Sigmoid colon (tissue), 7 donors: ENCODE results near the gene SCAMP2. TPM values are rescaled to one million over a fixed set of nuclear protein-coding genes. Genes with fewer than 3 reads are reported as not detected.
"Not testable (repeated sequence)": the region's sequence is repeated elsewhere in the genome, so short reads cannot be mapped to it uniquely, and the experiment has no call there.

ENCODE experiments used
- DNase-seq: peaks from one replicate; pipeline ENCODE4 v3.0.0-alpha.2; 2019
- H3K27ac ChIP-seq, 4 donors: fragments of 200-600 bp; sonication (generic); one replicate each; pipeline ENCODE4 v1.5.1; 2016 to 2019; ENCODE audit warnings: mild to moderate bottlenecking in 1 of 4
- H3K27me3 ChIP-seq, 3 donors: fragments of 200-600 bp; sonication (generic); one replicate each; pipeline ENCODE4 v1.5.1; 2019; ENCODE audit warnings: mild to moderate bottlenecking in 1 of 3
- H3K36me3 ChIP-seq, 4 donors: fragments of 200-600 bp; sonication (generic); one replicate each; pipeline ENCODE4 v1.5.1; 2016 to 2019
- H3K4me1 ChIP-seq, 4 donors: fragments of 200-600 bp; sonication (generic); one replicate each; pipeline ENCODE4 v1.5.1; 2017 to 2019
- H3K4me3 ChIP-seq, 4 donors: fragments of 200-600 bp; sonication (generic); one replicate each; pipeline ENCODE4 v1.5.1; 2017 to 2019; ENCODE audit warnings: mild to moderate bottlenecking in 2 of 4, moderate library complexity in 1 of 4
- H3K9me3 ChIP-seq, 4 donors: fragments of 200-600 bp in 3 of 4; sonication (generic) in 3 of 4; one replicate each; pipeline versions ENCODE4 v1.5.1 to v1.6.1; 2013 to 2019
- EP300 ChIP-seq, 4 donors: sonication (generic); formaldehyde crosslinking; IDR thresholded peaks; one replicate each; pipeline ENCODE4 v1.6.1; 2017; ENCODE audit warnings: antibody characterized with exemption in 4 of 4
- POLR2A ChIP-seq, 2 donors: fragments of 450-650 bp; IDR thresholded peaks; one replicate each; pipeline ENCODE4 v1.6.1; 2016; ENCODE audit warnings: antibody characterized with exemption in 2 of 2, mild to moderate bottlenecking in 2 of 2, moderate library complexity in 2 of 2
- POLR2AphosphoS5 ChIP-seq, 4 donors: sonication (generic); formaldehyde crosslinking; IDR thresholded peaks; one replicate each; pipeline ENCODE4 v1.6.1; 2017; ENCODE audit warnings: antibody characterized with exemption in 4 of 4
- WGBS, 2 donors: extraction: QIAGEN DNeasy Blood & Tissue Kit; methylation state at CpG; one replicate each; pipeline ENCODE4 v1.1.7; 2013; 5-methylcytosine and 5-hydroxymethylcytosine counted together
- intact Hi-C: fragments of 100-400 bp; cut with DNase I; formaldehyde crosslinking; loops from one replicate; pipeline ENCODE4 v1.15.1; 2023
- polyA plus RNA-seq, 3 donors: library from polyadenylated mRNA; stranded (reverse); fragments of 200-250 nt; gene quantifications; one replicate each; pipeline ENCODE4 v1.2.3, GENCODE V29; 2013
- total RNA-seq, 4 donors: library from RNA; depleted of rRNA; stranded (reverse); fragments of >200 nt; gene quantifications; one replicate each; pipeline ENCODE4 v1.1.0, GENCODE V29; 2016
- TF ChIP-seq, protein P1 (sequence below), 4 experiments: fragments of 450-650 bp in 3 of 4; fragments of 200-600 bp in 1 of 4; IDR thresholded peaks; one replicate each; pipeline ENCODE4 v1.5.1; 2016 to 2019; ENCODE audit warnings: antibody characterized with exemption in 4 of 4, mild to moderate bottlenecking in 3 of 4, moderate library complexity in 2 of 4
- donor health status: healthy with polysubstance abuse.
- donor health status: Bipolar disorder and iron deficiency.
- donor health status: healthy.

Gene SCAMP2
- total RNA-seq = 10 to 100 TPM; 27.8 to 37.8 (median 36.2) TPM
- 100 to 1,000 TPM in 1 of 3 donors, 10 to 100 TPM in 2; 28.7 to 131 (median 33.0) TPM for polyA plus RNA-seq

DNA sequence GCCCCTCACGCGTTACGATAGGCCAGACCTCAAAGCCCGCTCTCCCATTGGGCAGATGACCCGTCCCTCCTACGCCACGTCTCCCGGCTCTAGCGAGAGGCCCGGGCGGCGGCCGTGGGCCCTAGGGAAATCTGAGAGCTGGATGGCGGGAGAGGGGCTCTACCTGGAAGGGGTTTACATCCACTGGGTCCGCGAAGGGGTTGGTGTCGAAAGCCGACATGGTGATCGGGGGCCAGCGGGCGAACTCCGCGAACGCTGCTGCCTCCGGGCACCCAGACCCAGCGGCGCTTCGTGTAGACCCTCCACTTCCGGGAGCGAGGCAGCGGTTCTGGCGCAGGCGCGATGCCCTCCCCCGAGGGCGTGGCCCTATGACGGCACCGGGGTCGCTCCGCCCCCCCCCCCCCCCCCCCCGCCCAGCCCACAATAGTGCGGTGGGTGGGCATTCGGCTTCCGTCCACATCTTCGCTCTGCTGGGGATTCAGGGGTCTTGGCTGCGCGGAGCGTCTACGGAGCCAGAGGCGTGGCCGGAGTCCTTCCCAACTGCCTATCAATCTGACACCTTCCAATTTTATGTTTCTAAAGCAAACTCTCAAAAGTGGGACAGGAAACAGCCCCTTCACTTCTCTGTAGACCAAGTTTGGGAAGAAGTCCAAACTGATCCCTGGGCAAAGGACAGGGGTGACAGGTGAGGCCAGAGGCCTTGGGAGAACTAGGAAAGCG lies at the start of gene SCAMP2:
TSS of gene SCAMP2 (minus strand) at position 330 of the 720 bp plus-strand sequence. CDS start at position 220, 110 bp downstream.
- Histone ChIP-seq H3K9me3 (no peaks in the 10 kb centered on the region), H3K27me3 (no peaks in the 10 kb centered on the region), H3K4me1 (peaks cover 0 to 52% (median 44%) of the 10 kb centered on the region in 4 donors), H3K4me3 (peak within 1 kb of the TSS; percentile 57 to 74 (median 64)), H3K27ac (peak within 1 kb of the TSS; percentile 85 to 94 (median 88)), H3K36me3 (peaks cover 0 to 4% (median 0%) of the 10 kb centered on the region in 4 donors)
- DNase-seq = peak; percentile 98
- TF ChIP-seq, protein P1, sequence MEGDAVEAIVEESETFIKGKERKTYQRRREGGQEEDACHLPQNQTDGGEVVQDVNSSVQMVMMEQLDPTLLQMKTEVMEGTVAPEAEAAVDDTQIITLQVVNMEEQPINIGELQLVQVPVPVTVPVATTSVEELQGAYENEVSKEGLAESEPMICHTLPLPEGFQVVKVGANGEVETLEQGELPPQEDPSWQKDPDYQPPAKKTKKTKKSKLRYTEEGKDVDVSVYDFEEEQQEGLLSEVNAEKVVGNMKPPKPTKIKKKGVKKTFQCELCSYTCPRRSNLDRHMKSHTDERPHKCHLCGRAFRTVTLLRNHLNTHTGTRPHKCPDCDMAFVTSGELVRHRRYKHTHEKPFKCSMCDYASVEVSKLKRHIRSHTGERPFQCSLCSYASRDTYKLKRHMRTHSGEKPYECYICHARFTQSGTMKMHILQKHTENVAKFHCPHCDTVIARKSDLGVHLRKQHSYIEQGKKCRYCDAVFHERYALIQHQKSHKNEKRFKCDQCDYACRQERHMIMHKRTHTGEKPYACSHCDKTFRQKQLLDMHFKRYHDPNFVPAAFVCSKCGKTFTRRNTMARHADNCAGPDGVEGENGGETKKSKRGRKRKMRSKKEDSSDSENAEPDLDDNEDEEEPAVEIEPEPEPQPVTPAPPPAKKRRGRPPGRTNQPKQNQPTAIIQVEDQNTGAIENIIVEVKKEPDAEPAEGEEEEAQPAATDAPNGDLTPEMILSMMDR (IDR thresholded peaks at IDR 0.05) = no peak
- TF ChIP-seq POLR2AphosphoS5 (IDR thresholded peaks at IDR 0.05) = peak; percentile 72 to 93 (median 88)
- TF ChIP-seq EP300 (IDR thresholded peaks at IDR 0.05) = no peak
- TF ChIP-seq POLR2A (IDR thresholded peaks at IDR 0.05) = peak; percentile 48 to 82
- 0 to 1% methylated on average over 49 to 52 of the region's 52 CpGs for WGBS, 2 donors
- intact Hi-C loops = loop anchor here (5.0 kb wide), 1 partner anchor 34 kb away; the partner anchor contains the start of gene FAM219B

DNA sequence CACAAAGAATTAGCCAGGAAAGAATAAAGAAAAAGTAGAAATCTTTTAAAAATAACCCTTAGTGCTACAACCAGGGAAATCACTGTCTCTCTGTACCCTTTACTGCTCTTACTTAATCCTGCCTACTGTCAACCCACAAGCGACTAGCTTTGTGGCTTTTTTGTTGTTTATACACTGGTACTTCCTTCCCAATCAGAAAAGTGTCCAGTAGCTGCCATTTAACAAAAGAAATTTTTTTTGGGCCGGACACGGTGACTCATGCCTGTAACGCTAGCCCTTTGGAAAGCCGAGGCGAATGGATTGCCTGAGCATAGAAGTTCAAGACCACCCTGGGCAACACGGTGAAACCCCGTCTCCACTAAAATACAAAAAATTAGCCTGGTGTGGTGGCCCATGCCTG lies 47.3 kb upstream of the SCAMP2 start:
- H3K4me1 ChIP-seq = no peaks in the 10 kb centered on the region
- H3K4me3 ChIP-seq = no peak overlapping the region
- H3K27ac ChIP-seq = no peak overlapping the region
- H3K27me3 ChIP-seq = no peaks in the 10 kb centered on the region
- 87 to 90% methylated on average over 8 of the region's 8 CpGs for WGBS, 2 donors
- no peak for DNase-seq
- no peaks in the 10 kb centered on the region for H3K9me3 ChIP-seq
- intact Hi-C loops = no loop called here
- peaks cover 42 to 100% (median 59%) of the 10 kb centered on the region in 4 donors for H3K36me3 ChIP-seq
- TF ChIP-seq, protein P1 (IDR thresholded peaks at IDR 0.05) = no peak
- TF ChIP-seq EP300 (IDR thresholded peaks at IDR 0.05) = no peak
- no peak for TF ChIP-seq POLR2A (IDR thresholded peaks at IDR 0.05)
- TF ChIP-seq POLR2AphosphoS5 (IDR thresholded peaks at IDR 0.05) = no peak

DNA sequence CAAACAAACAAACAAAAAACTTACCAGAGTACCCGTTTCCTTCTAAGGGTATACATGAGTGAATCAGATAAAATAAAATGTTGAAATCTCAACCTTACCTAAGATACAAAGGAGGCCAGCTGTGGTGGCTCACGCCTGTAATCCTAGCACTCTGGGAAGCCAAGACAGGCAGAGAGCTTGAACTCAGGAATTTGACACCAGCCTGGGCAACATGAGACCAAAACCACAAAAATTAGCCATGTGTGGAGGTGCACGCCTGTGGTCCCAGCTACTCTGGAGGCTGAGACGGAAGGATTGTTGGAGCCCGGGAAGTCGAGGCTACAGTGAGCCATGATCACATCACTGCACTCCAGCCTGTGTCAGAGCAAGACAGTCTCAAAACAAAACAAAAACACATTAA lies 44.5 kb upstream of the SCAMP2 start:
- no peak overlapping the region for H3K4me3 ChIP-seq
- H3K27ac ChIP-seq = no peak overlapping the region
- H3K4me1 ChIP-seq = no peaks in the 10 kb centered on the region
- no peak for TF ChIP-seq POLR2A (IDR thresholded peaks at IDR 0.05)
- TF ChIP-seq, protein P1 (IDR thresholded peaks at IDR 0.05) = no peak
- TF ChIP-seq EP300 (IDR thresholded peaks at IDR 0.05) = no peak
- no peak for TF ChIP-seq POLR2AphosphoS5 (IDR thresholded peaks at IDR 0.05)
- 88 to 92% methylated on average over 6 of the region's 6 CpGs for WGBS, 2 donors
- intact Hi-C loops = no loop called here
- no peaks in the 10 kb centered on the region for H3K9me3 ChIP-seq
- H3K27me3 ChIP-seq = no peaks in the 10 kb centered on the region
- peaks cover 39 to 97% (median 52%) of the 10 kb centered on the region in 4 donors for H3K36me3 ChIP-seq
- no peak for DNase-seq

- DNase-seq = peak; percentile 25
- H3K36me3 ChIP-seq = peaks cover 18 to 75% (median 26%) of the 10 kb centered on the region in 4 donors
- H3K9me3 ChIP-seq, H3K4me1 ChIP-seq, intact Hi-C loops, H3K4me3 ChIP-seq, H3K27me3 ChIP-seq, H3K27ac ChIP-seq: not testable (repeated sequence)
- 92 to 95% methylated on average over 8 of the region's 8 CpGs for WGBS, 2 donors
Measured at GRCh38 chr15:74913799-74914198, 40.6 kb upstream of the SCAMP2 start.

DNA sequence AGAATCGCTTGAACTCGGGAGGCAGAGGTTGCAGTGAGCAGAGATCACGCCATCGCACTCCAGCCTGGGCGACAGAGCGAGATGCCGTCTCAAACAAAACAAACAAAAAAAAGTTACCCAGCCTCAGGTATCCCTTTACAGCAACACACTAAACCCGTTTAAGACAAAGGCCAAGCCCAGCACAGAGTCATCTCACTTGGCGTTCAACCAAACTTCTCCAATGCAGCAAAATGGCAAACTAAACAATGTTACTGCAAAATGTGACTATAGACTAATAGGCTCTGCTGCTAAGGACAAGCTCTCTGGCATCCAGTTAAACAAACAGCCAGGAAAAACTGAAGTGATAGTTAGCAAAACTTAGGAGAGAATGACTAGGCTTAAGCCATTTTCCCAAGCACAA lies 39.9 kb upstream of the SCAMP2 start:
- Histone ChIP-seq H3K27me3 (no peaks in the 10 kb centered on the region), H3K9me3 (no peaks in the 10 kb centered on the region), H3K27ac (no peak overlapping the region), H3K4me3 (no peak overlapping the region), H3K36me3 (peaks cover 13 to 67% (median 20%) of the 10 kb centered on the region in 4 donors), H3K4me1 (no peaks in the 10 kb centered on the region)
- intact Hi-C loops = no loop called here
- TF ChIP-seq EP300 (IDR thresholded peaks at IDR 0.05) (no peak), POLR2AphosphoS5 (IDR thresholded peaks at IDR 0.05) (no peak), POLR2A (IDR thresholded peaks at IDR 0.05) (no peak)
- TF ChIP-seq, protein P1 (IDR thresholded peaks at IDR 0.05) = no peak
- 86 to 89% methylated on average over 9 of the region's 9 CpGs for WGBS, 2 donors
- DNase-seq = no peak
